Left lung (tissue), 10 donors: ENCODE measurements around the gene ACADS. TPM values are rescaled to one million over a fixed set of nuclear protein-coding genes. Genes with fewer than 3 reads are reported as not detected.

ENCODE experiments used
- ATAC-seq: fragments of 200-7000 bp; cut with Tn5 transposase; one replicate; pipeline ENCODE4 v1.9.1; 2020; ENCODE audit warnings: moderate library complexity
- DNase-seq, 4 donors: peaks; one replicate each; pipeline ENCODE4 v3.0.0-alpha.2; 2013 to 2020
- H3K27ac ChIP-seq, 2 donors: fragments of 200-600 bp; sonication (generic) in 1 of 2; one replicate each; pipeline versions ENCODE4 v1.5.0 to v1.8.0; 2020 to 2021
- H3K27me3 ChIP-seq, 2 donors: fragments of 200-600 bp; sonication (generic) in 1 of 2; one replicate each; pipeline versions ENCODE4 v1.5.0 to v1.8.0; 2020 to 2021
- H3K36me3 ChIP-seq, 2 donors: fragments of 200-600 bp; sonication (generic) in 1 of 2; one replicate each; pipeline versions ENCODE4 v1.5.0 to v1.8.0; 2020 to 2021
- H3K4me1 ChIP-seq, 2 donors: fragments of 200-600 bp; one replicate each; pipeline ENCODE4 v1.8.0; 2021
- H3K4me3 ChIP-seq, 2 donors: fragments of 200-600 bp; sonication (generic) in 1 of 2; one replicate each; pipeline versions ENCODE4 v1.5.0 to v1.8.0; 2020 to 2021; ENCODE audit warnings: mild to moderate bottlenecking in 1 of 2
- H3K9me3 ChIP-seq, 2 donors: fragments of 200-600 bp; sonication (generic) in 1 of 2; one replicate each; pipeline versions ENCODE4 v1.5.0 to v1.8.0; 2020 to 2021
- CTCF ChIP-seq, 2 donors: fragments of 200-600 bp; sonication (generic) in 1 of 2; IDR thresholded peaks; one replicate each; pipeline versions ENCODE4 v1.5.0 to v1.8.0; 2021; ENCODE audit warnings: antibody characterized with exemption in 2 of 2
- intact Hi-C, 2 donors: fragments of 100-400 bp; cut with DNase I; formaldehyde crosslinking; loops; one replicate each; pipeline versions ENCODE4 v1.11.2 to v1.14.2; 2022
- polyA plus RNA-seq, 6 donors: library from polyadenylated mRNA; unstranded; fragments of 120-200 nt; gene quantifications; one replicate each; pipeline ENCODE4 v1.2.1, GENCODE V29; 2013; ENCODE audit not compliant: insufficient read length in 6 of 6
- total RNA-seq, 2 donors: library from RNA; stranded (reverse); fragmentation: NEBNext Ultra II Directional; extraction: Animal tissue kit (Norgen Biotek cat#: 25700); gene quantifications; one replicate each; pipeline ENCODE4 v1.2.1, GENCODE V29; 2021
- donor health status: DM: no; HTN: yes; CAD: no.
- donor health status: DM: no; HTN: no; CAD: no.

Gene ACADS
- total and polyA plus RNA-seq, 8 donors = 11.5 to 20.6 (median 14.0) TPM

GRCh38 chr12:120754792-120755191 lies 29.2 kb downstream of the ACADS start:
- TF ChIP-seq CTCF (IDR thresholded peaks at IDR 0.05) = no peak

GRCh38 chr12:120755269-120755668 lies 29.6 kb downstream of the ACADS start:
- DNase-seq (no peak), ATAC-seq (no peak)
- Histone ChIP-seq H3K9me3 (peaks cover 0 to 7% of the 10 kb centered on the region in 2 donors), H3K27ac (no peak overlapping the region), H3K4me1 (no peaks in the 10 kb centered on the region), H3K4me3 (no peak overlapping the region), H3K36me3 (peaks cover 0 to 6% of the 10 kb centered on the region in 2 donors), H3K27me3 (no peaks in the 10 kb centered on the region)
- intact Hi-C loops = no loop called here
- TF ChIP-seq CTCF (IDR thresholded peaks at IDR 0.05) = no peak

More at GRCh38 chr12:120754792-120755191, 29.2 kb downstream of the ACADS start:
- no peak overlapping the region for H3K27ac ChIP-seq
- no peak overlapping the region for H3K4me3 ChIP-seq
- no peak for DNase-seq
- no peaks in the 10 kb centered on the region for H3K4me1 ChIP-seq
- H3K36me3 ChIP-seq = peaks cover 0 to 1% of the 10 kb centered on the region in 2 donors
- H3K9me3 ChIP-seq = peaks cover 0 to 7% of the 10 kb centered on the region in 2 donors
- intact Hi-C loops = no loop called here
- no peak for ATAC-seq
- H3K27me3 ChIP-seq = no peaks in the 10 kb centered on the region

GRCh38 chr12:120757226-120757742 lies 31.7 kb downstream of the ACADS start:
- Histone ChIP-seq H3K4me1 (no peaks in the 10 kb centered on the region), H3K27ac (no peak overlapping the region), H3K4me3 (no peak overlapping the region), H3K27me3 (no peaks in the 10 kb centered on the region), H3K9me3 (peaks cover 0 to 7% of the 10 kb centered on the region in 2 donors), H3K36me3 (peaks cover 0 to 26% of the 10 kb centered on the region in 2 donors)
- intact Hi-C loops = no loop called here
- DNase-seq (no peak), ATAC-seq (no peak)
- no peak for TF ChIP-seq CTCF (IDR thresholded peaks at IDR 0.05)

GRCh38 chr12:120757949-120758348 lies 32.3 kb downstream of the ACADS start:
- no peak for TF ChIP-seq CTCF (IDR thresholded peaks at IDR 0.05)
- DNase-seq (no peak), ATAC-seq (no peak)
- intact Hi-C loops = no loop called here
- no peak overlapping the region for H3K4me3 ChIP-seq
- peaks cover 0 to 7% of the 10 kb centered on the region in 2 donors for H3K9me3 ChIP-seq
- H3K27ac ChIP-seq = no peak overlapping the region
- no peaks in the 10 kb centered on the region for H3K27me3 ChIP-seq
- no peaks in the 10 kb centered on the region for H3K4me1 ChIP-seq
- peaks cover 0 to 33% of the 10 kb centered on the region in 2 donors for H3K36me3 ChIP-seq

- H3K27me3 ChIP-seq = no peaks in the 10 kb centered on the region
- H3K4me1 ChIP-seq = no peaks in the 10 kb centered on the region
- no peak overlapping the region for H3K4me3 ChIP-seq
- intact Hi-C loops = no loop called here
- TF ChIP-seq CTCF (IDR thresholded peaks at IDR 0.05) = no peak
- ATAC-seq (no peak), DNase-seq (no peak)
- H3K27ac ChIP-seq = no peak overlapping the region
- H3K9me3 ChIP-seq = peaks cover 0 to 7% of the 10 kb centered on the region in 2 donors
- H3K36me3 ChIP-seq = peaks cover 0 to 43% of the 10 kb centered on the region in 2 donors
Measured at GRCh38 chr12:120758798-120759590, 33.4 kb downstream of the ACADS start.
